PFSK-1 (cell line): ENCODE data around the gene HNRNPM.

Source experiments
- FOXP2 ChIP-seq: optimal IDR thresholded peaks from 2 replicates; pipeline ENCODE3; 2011; ENCODE audit warnings: borderline replicate concordance, control low read depth, inconsistent platforms; ENCODE audit not compliant: insufficient read depth; ENCODE audit errors: extremely low read length, extremely low read depth
- POLR2AphosphoS5 ChIP-seq: IDR thresholded peaks from 2 replicates; pipeline ENCODE4 v1.6.1; 2012; ENCODE audit warnings: low read depth, mild to moderate bottlenecking, control low read depth, low read length, moderate library complexity
- SIN3A ChIP-seq: IDR thresholded peaks from 2 replicates; pipeline ENCODE4 v1.6.1; 2012; ENCODE audit warnings: mild to moderate bottlenecking, low read length, moderate library complexity, borderline replicate concordance; ENCODE audit not compliant: insufficient read depth
- TAF1 ChIP-seq: IDR thresholded peaks from 2 replicates; pipeline ENCODE4 v1.6.1; 2012; ENCODE audit warnings: low read length, control low read depth, borderline replicate concordance; ENCODE audit not compliant: insufficient read depth
- TF ChIP-seq, protein P1 (sequence below), 2 experiments: IDR thresholded peaks; 2 replicates each; pipeline versions ENCODE4 v1.6.1 to v1.8.0; 2011 to 2012; ENCODE audit warnings: low read depth in 2 of 2, low read length in 2 of 2, control low read depth in 1 of 2, inconsistent platforms in 1 of 2, mild to moderate bottlenecking in 1 of 2, moderate library complexity in 1 of 2; ENCODE audit not compliant: insufficient read depth in 1 of 2

DNA sequence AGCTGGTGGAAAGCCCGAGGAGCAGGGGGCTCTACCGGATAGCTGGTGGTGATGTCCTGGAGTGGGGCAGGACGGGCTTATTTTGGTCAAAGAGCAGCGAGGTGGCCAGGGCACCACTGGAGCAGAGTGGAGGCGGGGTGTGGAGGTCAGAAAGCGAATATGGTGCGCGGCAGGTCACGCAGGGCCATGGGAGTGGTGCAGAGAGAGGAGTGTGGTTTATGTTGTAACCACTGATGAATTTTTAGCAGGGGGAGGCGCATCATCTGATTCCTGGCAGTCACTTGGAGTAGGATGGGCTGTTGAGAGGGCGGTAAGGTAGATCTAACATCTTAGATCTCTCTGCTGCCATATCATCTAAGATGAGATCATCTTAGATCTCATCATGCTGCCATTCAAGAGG is 70.5 kb downstream of the HNRNPM start:
- TF ChIP-seq TAF1, result no peak
- TF ChIP-seq, protein P1, sequence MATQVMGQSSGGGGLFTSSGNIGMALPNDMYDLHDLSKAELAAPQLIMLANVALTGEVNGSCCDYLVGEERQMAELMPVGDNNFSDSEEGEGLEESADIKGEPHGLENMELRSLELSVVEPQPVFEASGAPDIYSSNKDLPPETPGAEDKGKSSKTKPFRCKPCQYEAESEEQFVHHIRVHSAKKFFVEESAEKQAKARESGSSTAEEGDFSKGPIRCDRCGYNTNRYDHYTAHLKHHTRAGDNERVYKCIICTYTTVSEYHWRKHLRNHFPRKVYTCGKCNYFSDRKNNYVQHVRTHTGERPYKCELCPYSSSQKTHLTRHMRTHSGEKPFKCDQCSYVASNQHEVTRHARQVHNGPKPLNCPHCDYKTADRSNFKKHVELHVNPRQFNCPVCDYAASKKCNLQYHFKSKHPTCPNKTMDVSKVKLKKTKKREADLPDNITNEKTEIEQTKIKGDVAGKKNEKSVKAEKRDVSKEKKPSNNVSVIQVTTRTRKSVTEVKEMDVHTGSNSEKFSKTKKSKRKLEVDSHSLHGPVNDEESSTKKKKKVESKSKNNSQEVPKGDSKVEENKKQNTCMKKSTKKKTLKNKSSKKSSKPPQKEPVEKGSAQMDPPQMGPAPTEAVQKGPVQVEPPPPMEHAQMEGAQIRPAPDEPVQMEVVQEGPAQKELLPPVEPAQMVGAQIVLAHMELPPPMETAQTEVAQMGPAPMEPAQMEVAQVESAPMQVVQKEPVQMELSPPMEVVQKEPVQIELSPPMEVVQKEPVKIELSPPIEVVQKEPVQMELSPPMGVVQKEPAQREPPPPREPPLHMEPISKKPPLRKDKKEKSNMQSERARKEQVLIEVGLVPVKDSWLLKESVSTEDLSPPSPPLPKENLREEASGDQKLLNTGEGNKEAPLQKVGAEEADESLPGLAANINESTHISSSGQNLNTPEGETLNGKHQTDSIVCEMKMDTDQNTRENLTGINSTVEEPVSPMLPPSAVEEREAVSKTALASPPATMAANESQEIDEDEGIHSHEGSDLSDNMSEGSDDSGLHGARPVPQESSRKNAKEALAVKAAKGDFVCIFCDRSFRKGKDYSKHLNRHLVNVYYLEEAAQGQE (IDR thresholded peaks at IDR 0.05; ENCODE audit: insufficient read depth in 1 of 2, low read depth in 2 of 2, low read length in 2 of 2), result no peak
- no peak for TF ChIP-seq SIN3A
- TF ChIP-seq FOXP2, result no peak
- TF ChIP-seq POLR2AphosphoS5, result no peak
